Thoracic aorta (tissue), 2 donors: ENCODE measurements around the gene MLLT1. TPM values are rescaled to one million over a fixed set of nuclear protein-coding genes. Genes with fewer than 3 reads are reported as not detected.

Experiments
- ATAC-seq: fragments of 150-250 bp; one replicate; pipeline ENCODE4 v1.8.0; 2017; ENCODE audit warnings: low read depth; ENCODE audit not compliant: insufficient number of reproducible peaks, low FRiP score
- DNase-seq: peaks from one replicate; pipeline ENCODE4 v3.0.0-alpha.2; 2020; ENCODE audit warnings: low spot score
- H3K27ac ChIP-seq, 2 donors: fragments of 200-600 bp; sonication (generic); 1 replicate in 1 of 2; 2 replicates in 1 of 2; pipeline ENCODE4 v1.5.1; 2016; ENCODE audit warnings: mild to moderate bottlenecking in 2 of 2, moderate library complexity in 2 of 2
- H3K27me3 ChIP-seq: fragments of 200-600 bp; sonication (generic); replicated peaks from 2 replicates; pipeline ENCODE4 v1.6.0; 2016; ENCODE audit warnings: mild to moderate bottlenecking; ENCODE audit not compliant: insufficient read depth
- H3K36me3 ChIP-seq: fragments of 200-600 bp; sonication (generic); one replicate; pipeline ENCODE4 v1.5.1; 2016
- H3K4me1 ChIP-seq, 2 donors: fragments of 200-600 bp; sonication (generic); 1 replicate in 1 of 2; 2 replicates in 1 of 2; pipeline versions ENCODE4 v1.5.1 to v1.6.0; 2016; ENCODE audit warnings: low read depth in 2 of 2, mild to moderate bottlenecking in 1 of 2; ENCODE audit not compliant: control insufficient read depth in 1 of 2
- H3K4me3 ChIP-seq: fragments of 200-600 bp; sonication (generic); 2 replicates; pipeline ENCODE4 v1.5.1; 2016; ENCODE audit warnings: mild to moderate bottlenecking
- H3K9me3 ChIP-seq: fragments of 200-600 bp; sonication (generic); 2 replicates; pipeline ENCODE4 v1.5.1; 2016
- CTCF ChIP-seq: fragments of 200-600 bp; sonication (generic); IDR thresholded peaks from one replicate; pipeline ENCODE4 v1.5.1; 2019; ENCODE audit warnings: antibody characterized with exemption
- total RNA-seq, 2 donors: library from RNA; depleted of rRNA; stranded (reverse); fragments of >200 nt; gene quantifications; one replicate each; pipeline versions ENCODE4 v1.1.0 to v1.2.3, GENCODE V29; 2016

Gene MLLT1
- total RNA-seq, 2 donors from 2014 or later, result 23.0 to 31.4 TPM

- Histone ChIP-seq H3K36me3 (peaks cover 10% of the 10 kb centered on the region), H3K27ac (no peak overlapping the region), H3K27me3 (no peaks in the 10 kb centered on the region), H3K9me3 (no peaks in the 10 kb centered on the region), H3K4me3 (no peak overlapping the region), H3K4me1 (peaks cover 25 to 26% of the 10 kb centered on the region in 2 donors)
- ATAC-seq, result no peak
- DNase-seq, result no peak
- no peak for TF ChIP-seq CTCF
These were observed 11.4 kb downstream of the MLLT1 start for GRCh38 chr19:6268382-6268771.

- ATAC-seq (no peak), DNase-seq (no peak)
- Histone ChIP-seq H3K27me3 (no peaks in the 10 kb centered on the region), H3K4me3 (no peak overlapping the region), H3K36me3 (peaks cover 10% of the 10 kb centered on the region), H3K9me3 (no peaks in the 10 kb centered on the region), H3K4me1 (peaks cover 19 to 20% of the 10 kb centered on the region in 2 donors), H3K27ac (no peak overlapping the region)
- TF ChIP-seq CTCF, result no peak
These were observed 12.0 kb downstream of the MLLT1 start for GRCh38 chr19:6267552-6268381.

GRCh38 chr19:6264803-6265202, 15.0 kb downstream of the MLLT1 start:
- peaks cover 0 to 7% of the 10 kb centered on the region in 2 donors for H3K4me1 ChIP-seq
- H3K36me3 ChIP-seq, result peaks cover 18% of the 10 kb centered on the region
- no peak for TF ChIP-seq CTCF
- ATAC-seq, result no peak
- no peak overlapping the region for H3K27ac ChIP-seq
- no peak for DNase-seq
- no peaks in the 10 kb centered on the region for H3K27me3 ChIP-seq
- H3K4me3 ChIP-seq, result no peak overlapping the region
- no peaks in the 10 kb centered on the region for H3K9me3 ChIP-seq

- DNase-seq, result no peak
- H3K9me3 ChIP-seq, result no peaks in the 10 kb centered on the region
- H3K4me3 ChIP-seq, result no peak overlapping the region
- TF ChIP-seq CTCF, result no peak
- no peak overlapping the region for H3K27ac ChIP-seq
- peaks cover 12% of the 10 kb centered on the region for H3K36me3 ChIP-seq
- no peaks in the 10 kb centered on the region for H3K27me3 ChIP-seq
- peaks cover 5 to 16% of the 10 kb centered on the region in 2 donors for H3K4me1 ChIP-seq
- no peak for ATAC-seq
These were observed 15.9 kb downstream of the MLLT1 start for GRCh38 chr19:6263735-6264444.

GRCh38 chr19:6263306-6263705, 16.5 kb downstream of the MLLT1 start:
- peaks cover 5 to 19% of the 10 kb centered on the region in 2 donors for H3K4me1 ChIP-seq
- DNase-seq (no peak), ATAC-seq (no peak)
- no peak overlapping the region for H3K27ac ChIP-seq
- no peak overlapping the region for H3K4me3 ChIP-seq
- no peak for TF ChIP-seq CTCF
- no peaks in the 10 kb centered on the region for H3K27me3 ChIP-seq
- no peaks in the 10 kb centered on the region for H3K9me3 ChIP-seq
- peaks cover 12% of the 10 kb centered on the region for H3K36me3 ChIP-seq
